GM19397 (cell line): ENCODE data around the gene ARHGAP4.

Experiments
- ATAC-seq: cut with Tn5 transposase; IDR thresholded peaks from one replicate; pipeline ENCODE4 v1.9.1; 2021; ENCODE audit warnings: mild to moderate bottlenecking, moderate library complexity; ENCODE audit not compliant: unreplicated experiment

Gene ARHGAP4

GRCh38 chrX:153925739-153926551, at the start of gene ARHGAP4:
Gene ARHGAP4 (minus strand): TSS chrX:153926264. CDS start chrX:153926202, 62 bp downstream.
- no peak for ATAC-seq

GRCh38 chrX:153974726-153975286, 48.7 kb upstream of the ARHGAP4 start:
- no peak for ATAC-seq

- ATAC-seq = no peak
Observed at GRCh38 chrX:153974003-153974725, 48.1 kb upstream of the ARHGAP4 start.

DNA sequence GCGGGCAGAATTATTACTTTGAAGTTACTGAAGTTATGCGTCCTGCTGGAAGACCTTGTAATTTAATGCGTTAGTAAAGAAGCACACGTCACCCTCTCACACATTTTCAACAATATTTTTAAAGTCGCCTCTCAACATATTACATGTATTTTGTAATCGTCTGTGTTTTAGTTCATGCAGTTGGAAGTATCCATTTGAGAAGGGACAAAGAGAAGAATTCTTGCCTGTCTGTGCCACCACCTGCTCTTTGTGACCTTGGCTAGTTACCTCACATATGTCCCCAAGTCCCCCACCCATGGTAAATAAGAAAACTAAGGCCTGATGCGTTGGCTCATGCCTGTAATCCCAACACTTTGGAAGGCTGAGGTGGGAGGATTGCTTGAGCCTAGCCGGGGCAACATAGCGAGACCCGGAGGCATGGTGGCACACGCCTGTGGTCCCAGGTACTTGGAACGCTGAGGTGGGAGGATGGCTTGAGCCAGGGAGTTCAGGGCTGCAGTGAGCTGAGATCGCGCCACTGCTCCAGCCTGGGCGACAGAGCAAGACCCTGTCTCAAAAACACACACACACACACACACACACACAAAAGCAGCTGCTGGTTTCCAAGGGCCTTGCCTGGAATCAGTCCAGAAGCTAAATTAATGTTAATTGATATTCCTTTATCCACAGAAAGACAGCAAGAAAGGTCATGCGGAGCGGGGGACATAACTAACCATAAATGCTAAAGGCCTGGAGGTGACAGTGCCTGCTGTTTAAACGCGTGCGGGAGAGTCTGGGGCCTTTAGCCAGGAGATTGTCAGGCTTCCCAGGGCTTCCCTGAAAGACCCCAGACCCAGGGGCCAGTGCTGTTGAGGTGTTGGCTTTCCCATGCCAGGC, 47.3 kb upstream of the ARHGAP4 start:
- no peak for ATAC-seq

GRCh38 chrX:153972368-153973126, 46.5 kb upstream of the ARHGAP4 start, which contains the start of gene TMEM187:
Gene TMEM187 (plus strand): TSS chrX:153972754. CDS start chrX:153982063, 9,309 bp downstream.
- ATAC-seq = peak; percentile 57

GRCh38 chrX:153971450-153972367, 45.6 kb upstream of the ARHGAP4 start, which contains the start of gene HCFC1:
Gene HCFC1 (minus strand): TSS chrX:153971818. CDS start chrX:153970840, 978 bp downstream.
- ATAC-seq = peak; percentile 37

DNA sequence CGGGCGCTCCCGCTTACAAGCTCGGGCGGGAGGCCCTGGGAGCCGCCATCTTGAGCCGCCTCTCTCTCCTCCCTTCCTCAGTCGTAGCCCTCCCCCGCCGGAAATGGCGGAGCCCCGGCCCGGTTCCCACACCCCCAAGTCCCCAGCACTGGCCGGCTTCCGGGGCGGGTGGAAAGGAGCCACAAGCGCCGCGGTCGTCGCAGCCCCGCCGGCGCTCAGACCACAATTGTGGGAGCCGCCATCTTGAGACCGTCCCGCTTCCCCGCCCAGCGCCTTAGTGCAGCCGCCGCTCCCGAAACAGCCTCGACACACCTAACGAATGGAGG, 45.0 kb upstream of the ARHGAP4 start:
- ATAC-seq = peak; percentile 36

- no peak for ATAC-seq
Observed at GRCh38 chrX:153970357-153971123, 44.5 kb upstream of the ARHGAP4 start.

DNA sequence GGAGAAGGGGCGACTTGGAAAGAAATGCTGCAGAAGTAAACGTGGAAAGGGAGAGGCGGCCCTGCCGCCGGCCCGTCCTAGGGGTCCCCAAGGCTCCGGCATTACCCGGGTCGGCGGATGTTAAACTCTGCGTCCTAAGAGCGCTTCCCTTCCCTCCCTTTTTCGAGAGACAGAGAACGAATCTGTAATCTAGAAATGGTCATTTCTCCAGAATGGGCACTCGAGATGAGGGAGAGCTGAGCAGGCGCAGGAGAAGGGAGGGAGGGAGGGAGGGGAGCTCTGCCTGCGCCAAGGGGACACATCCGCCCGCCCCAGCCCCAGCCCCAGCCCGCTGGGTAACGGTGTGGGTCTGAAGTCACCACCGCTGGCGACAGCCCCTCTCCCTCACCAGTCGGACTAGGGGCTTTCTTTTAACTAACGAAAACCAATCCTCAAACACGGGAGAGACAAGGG, 43.9 kb upstream of the ARHGAP4 start:
- ATAC-seq = no peak

DNA sequence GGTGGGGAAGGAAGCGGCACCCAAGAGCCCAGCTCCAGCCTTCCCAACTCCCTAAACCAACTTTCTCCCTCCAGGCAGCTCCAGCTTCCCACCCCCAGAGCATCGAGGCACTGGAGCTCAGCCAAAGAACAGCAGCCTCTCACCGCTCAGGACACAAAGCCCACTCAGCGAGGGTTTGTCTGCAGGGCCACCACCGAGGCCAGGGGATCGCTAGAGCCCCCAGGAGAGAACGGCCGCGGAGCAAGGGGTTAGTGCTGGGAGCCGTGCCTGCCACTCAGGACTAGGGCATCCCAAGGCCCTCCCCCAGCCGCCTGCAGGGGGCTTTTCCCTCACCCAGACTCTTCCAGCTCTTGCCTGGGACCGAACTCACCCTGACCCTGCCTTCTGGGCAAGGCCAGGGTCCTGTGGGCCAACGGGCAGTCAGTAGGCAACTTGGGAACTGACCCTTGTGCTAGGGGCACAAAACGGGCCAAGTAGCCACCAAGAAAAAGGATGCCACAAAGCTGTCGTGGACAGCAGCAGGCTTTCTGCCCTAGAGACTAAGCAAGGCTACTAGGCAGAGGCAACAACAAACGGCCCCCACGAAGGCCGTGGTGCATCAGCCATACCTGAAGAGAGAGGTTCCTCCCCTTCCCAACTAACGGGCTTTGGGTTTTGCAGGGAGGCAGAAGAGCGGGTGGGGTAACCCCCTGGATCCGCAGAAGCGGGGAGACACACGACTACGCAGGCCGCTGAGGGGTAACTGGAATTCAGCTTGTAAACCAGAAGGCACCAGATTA, 43.2 kb upstream of the ARHGAP4 start:
- no peak for ATAC-seq

- ATAC-seq = no peak
Observed at GRCh38 chrX:153968754-153969124, 42.7 kb upstream of the ARHGAP4 start.

DNA sequence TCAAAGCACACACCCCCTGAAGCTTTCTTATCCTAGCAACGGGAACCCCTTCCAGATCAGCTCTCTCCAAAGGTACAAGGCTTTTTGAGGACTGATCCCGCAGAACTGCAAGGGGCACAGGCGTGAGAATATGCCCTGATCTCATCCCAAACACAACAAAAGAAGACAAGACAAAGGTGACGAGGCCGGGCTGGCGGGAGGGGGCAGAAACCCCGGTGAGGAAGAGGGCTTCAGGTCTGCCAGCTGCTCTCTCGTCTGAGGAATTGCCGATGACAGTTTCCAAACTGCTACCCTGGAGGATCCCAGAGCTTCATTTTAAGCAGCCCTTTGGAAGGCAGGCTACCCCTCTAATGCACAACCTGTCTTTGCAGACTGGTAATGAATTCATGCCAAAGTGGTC, 42.2 kb upstream of the ARHGAP4 start:
- no peak for ATAC-seq

- ATAC-seq = no peak
Observed at GRCh38 chrX:153967536-153968224, 41.6 kb upstream of the ARHGAP4 start.

DNA sequence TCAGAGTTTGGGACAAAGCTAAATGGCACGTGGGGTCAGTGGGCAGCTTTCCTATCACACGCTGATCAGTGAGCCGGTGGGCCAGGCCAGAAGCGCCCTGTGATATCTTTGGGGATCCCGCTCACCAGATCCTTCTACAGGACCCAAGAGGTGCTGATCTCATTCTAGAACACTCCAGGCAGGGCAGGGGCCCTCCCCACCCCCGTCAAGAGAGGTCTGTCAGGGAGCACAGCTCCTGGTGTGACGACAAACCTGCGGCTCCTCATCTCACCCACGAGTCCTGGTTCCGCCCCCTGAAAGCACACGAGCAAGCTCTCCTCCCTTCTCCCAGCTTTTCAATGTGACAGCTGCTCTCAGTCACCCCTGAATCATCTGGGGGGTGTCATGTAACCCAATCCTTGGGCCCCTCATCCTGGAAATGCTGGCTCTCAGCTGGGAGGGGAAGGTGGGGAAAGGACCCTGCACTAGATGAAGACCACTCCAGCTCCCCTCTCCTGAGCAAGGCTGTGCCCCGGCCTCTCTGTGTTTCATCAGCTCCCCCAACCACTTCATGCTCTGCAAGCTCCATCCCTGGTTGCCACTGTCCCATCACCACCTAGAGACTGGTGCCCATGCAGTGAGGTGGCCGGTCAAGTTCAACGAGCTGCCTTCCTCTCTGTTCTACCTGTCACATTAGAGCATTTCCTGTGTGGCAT, 40.9 kb upstream of the ARHGAP4 start:
- no peak for ATAC-seq

- ATAC-seq = no peak
Observed at GRCh38 chrX:153966283-153966688, 40.2 kb upstream of the ARHGAP4 start.

DNA sequence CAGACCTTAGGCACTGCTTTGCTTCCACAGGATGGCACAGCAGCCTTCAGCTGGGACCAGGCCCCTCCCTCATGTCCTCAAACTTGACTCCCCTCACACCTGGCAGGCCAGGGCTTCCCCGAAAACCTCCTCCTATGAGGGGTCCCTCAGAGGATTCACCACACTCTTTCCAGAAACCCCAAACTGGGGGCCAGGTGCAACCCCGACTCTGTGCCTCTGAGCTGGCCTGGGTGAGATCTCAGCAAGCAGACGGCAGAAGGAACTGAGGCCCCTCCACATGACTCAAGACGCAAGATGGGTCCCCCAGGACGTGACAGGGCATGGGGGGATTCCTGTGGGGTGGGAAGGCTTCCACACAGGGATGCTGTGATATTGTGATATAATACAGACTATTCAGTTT, 39.3 kb upstream of the ARHGAP4 start:
- no peak for ATAC-seq
